ENCODE data around the gene CEP112. TPM values are rescaled to one million over a fixed set of nuclear protein-coding genes. Genes with fewer than 3 reads are reported as not detected.
"Not testable (repeated sequence)": the region's sequence is repeated elsewhere in the genome, so short reads cannot be mapped to it uniquely, and the experiment has no call there.

Gene CEP112
- total RNA-seq, 1 experiment from 2014 or later: 2.8 TPM

GRCh38 chr17:66155055-66155454 is 36.9 kb downstream of the CEP112 start:
- not testable (repeated sequence) for DNase-seq (ENCODE audit: low read depth)

- no peak for DNase-seq (ENCODE audit: low read depth)
Measured at GRCh38 chr17:66152756-66153155, 39.2 kb downstream of the CEP112 start.

GRCh38 chr17:66150708-66151107 is 41.2 kb downstream of the CEP112 start:
- DNase-seq (ENCODE audit: low read depth): no peak

- no peak for DNase-seq (ENCODE audit: low read depth)
Measured at GRCh38 chr17:66149562-66149961, 42.4 kb downstream of the CEP112 start.

GRCh38 chr17:66146394-66146793 is 45.5 kb downstream of the CEP112 start:
- no peak for DNase-seq (ENCODE audit: low read depth)

- DNase-seq (ENCODE audit: low read depth): no peak
Measured at GRCh38 chr17:66143657-66144282, 48.2 kb downstream of the CEP112 start.

- no peak for DNase-seq (ENCODE audit: low read depth)
Measured at GRCh38 chr17:66142428-66142827, 49.5 kb downstream of the CEP112 start.

- no peak for DNase-seq (ENCODE audit: low read depth)
Measured at GRCh38 chr17:66138120-66138519, 53.8 kb downstream of the CEP112 start.

GRCh38 chr17:66135896-66136295 is 56.0 kb downstream of the CEP112 start:
- no peak for DNase-seq (ENCODE audit: low read depth)

- DNase-seq (ENCODE audit: low read depth): no peak
Measured at GRCh38 chr17:66135219-66135618, 56.7 kb downstream of the CEP112 start.

GRCh38 chr17:66129759-66130158 is 62.2 kb downstream of the CEP112 start:
- DNase-seq (ENCODE audit: low read depth): no peak

GRCh38 chr17:66126231-66126630 is 65.7 kb downstream of the CEP112 start:
- DNase-seq (ENCODE audit: low read depth): no peak

GRCh38 chr17:66123163-66123562 is 68.8 kb downstream of the CEP112 start:
- DNase-seq (ENCODE audit: low read depth): peak; percentile 16

GRCh38 chr17:66115246-66115645 is 76.7 kb downstream of the CEP112 start:
- no peak for DNase-seq (ENCODE audit: low read depth)

- no peak for DNase-seq (ENCODE audit: low read depth)
Measured at GRCh38 chr17:66114609-66115008, 77.3 kb downstream of the CEP112 start.

- DNase-seq (ENCODE audit: low read depth): no peak
Measured at GRCh38 chr17:66107731-66108130, 84.2 kb downstream of the CEP112 start.

- DNase-seq (ENCODE audit: low read depth): no peak
Measured at GRCh38 chr17:66098040-66098439, 93.9 kb downstream of the CEP112 start.

GRCh38 chr17:66094727-66095126 is 97.2 kb downstream of the CEP112 start:
- no peak for DNase-seq (ENCODE audit: low read depth)

GRCh38 chr17:66091445-66092080 is 100.4 kb downstream of the CEP112 start:
- no peak for DNase-seq (ENCODE audit: low read depth)

GRCh38 chr17:66089764-66090163 is 102.2 kb downstream of the CEP112 start:
- no peak for DNase-seq (ENCODE audit: low read depth)

- no peak for DNase-seq (ENCODE audit: low read depth)
Measured at GRCh38 chr17:66088173-66088572, 103.8 kb downstream of the CEP112 start.

- no peak for DNase-seq (ENCODE audit: low read depth)
Measured at GRCh38 chr17:66087073-66087472, 104.9 kb downstream of the CEP112 start.

- no peak for DNase-seq (ENCODE audit: low read depth)
Measured at GRCh38 chr17:66085221-66085620, 106.7 kb downstream of the CEP112 start.

GRCh38 chr17:66080670-66081069 is 111.3 kb downstream of the CEP112 start:
- DNase-seq (ENCODE audit: low read depth): not testable (repeated sequence)
